Measurements from ENCODE around the gene TMSB10. TPM values are rescaled to one million over a fixed set of nuclear protein-coding genes. Genes with fewer than 3 reads are reported as not detected.
"Not testable (repeated sequence)": the region's sequence is repeated elsewhere in the genome, so short reads cannot be mapped to it uniquely, and the experiment has no call there.

TMSB10 gene
- total RNA-seq, 2 donors from 2014 or later = 1,429 to 1,736 TPM

GRCh38 chr2:84940831-84941412 is 35.5 kb downstream of the TMSB10 start:
- Mint-ChIP-seq H3K4me1 (peaks cover 25% of the 10 kb centered on the region), H3K27me3 (no peaks in the 10 kb centered on the region), H3K4me3 (no peak overlapping the region), H3K36me3 (ENCODE audit: low read depth) (no peaks in the 10 kb centered on the region), H3K27ac (peak overlapping the region; percentile 98)
- DNase-seq = no peak
- ATAC-seq = no peak
- no peaks in the 10 kb centered on the region for H3K9me3 ChIP-seq (ENCODE audit: control insufficient read depth, low read length, poor library complexity, severe bottlenecking)

GRCh38 chr2:84942166-84942565 is 36.7 kb downstream of the TMSB10 start:
- no peak for DNase-seq
- no peak overlapping the region for H3K4me3 Mint-ChIP-seq
- H3K9me3 ChIP-seq (ENCODE audit: control insufficient read depth, low read length, poor library complexity, severe bottlenecking) = no peaks in the 10 kb centered on the region
- no peak for ATAC-seq
- H3K27me3 Mint-ChIP-seq = no peaks in the 10 kb centered on the region
- no peaks in the 10 kb centered on the region for H3K36me3 Mint-ChIP-seq (ENCODE audit: low read depth)
- H3K4me1 Mint-ChIP-seq = peaks cover 34% of the 10 kb centered on the region
- no peak overlapping the region for H3K27ac Mint-ChIP-seq

- H3K27ac Mint-ChIP-seq = peak overlapping the region; percentile 82
- H3K36me3 Mint-ChIP-seq (ENCODE audit: low read depth) = no peaks in the 10 kb centered on the region
- no peaks in the 10 kb centered on the region for H3K27me3 Mint-ChIP-seq
- DNase-seq = no peak
- peaks cover 34% of the 10 kb centered on the region for H3K4me1 Mint-ChIP-seq
- H3K9me3 ChIP-seq (ENCODE audit: control insufficient read depth, low read length, poor library complexity, severe bottlenecking) = no peaks in the 10 kb centered on the region
- ATAC-seq = no peak
- peak overlapping the region; percentile 28 for H3K4me3 Mint-ChIP-seq
Measured at GRCh38 chr2:84942964-84943421, 37.5 kb downstream of the TMSB10 start.

GRCh38 chr2:84944295-84944909 is 38.9 kb downstream of the TMSB10 start:
- ATAC-seq (no peak), DNase-seq (no peak)
- Mint-ChIP-seq H3K4me3 (no peak overlapping the region), H3K27ac (peak overlapping the region; percentile 94), H3K36me3 (ENCODE audit: low read depth) (no peaks in the 10 kb centered on the region), H3K4me1 (peaks cover 30% of the 10 kb centered on the region), H3K27me3 (no peaks in the 10 kb centered on the region)
- no peaks in the 10 kb centered on the region for H3K9me3 ChIP-seq (ENCODE audit: control insufficient read depth, low read length, poor library complexity, severe bottlenecking)

GRCh38 chr2:84945838-84946203 is 40.4 kb downstream of the TMSB10 start:
- not testable (repeated sequence) for H3K27me3 Mint-ChIP-seq; H3K36me3 Mint-ChIP-seq (ENCODE audit: low read depth); DNase-seq; H3K9me3 ChIP-seq (ENCODE audit: control insufficient read depth, low read length, poor library complexity, severe bottlenecking); ATAC-seq
- peak overlapping the region; percentile 94 for H3K27ac Mint-ChIP-seq
- peaks cover 27% of the 10 kb centered on the region for H3K4me1 Mint-ChIP-seq
- peak overlapping the region; percentile 19 for H3K4me3 Mint-ChIP-seq

- H3K9me3 ChIP-seq (ENCODE audit: control insufficient read depth, low read length, poor library complexity, severe bottlenecking) = no peaks in the 10 kb centered on the region
- Mint-ChIP-seq H3K4me1 (peaks cover 27% of the 10 kb centered on the region), H3K4me3 (peak overlapping the region; percentile 87), H3K36me3 (ENCODE audit: low read depth) (no peaks in the 10 kb centered on the region), H3K27me3 (no peaks in the 10 kb centered on the region), H3K27ac (peak overlapping the region; percentile 94)
- ATAC-seq = peak; percentile 87
- peak in 1 of 3 donors; percentile 21 for DNase-seq
Measured at GRCh38 chr2:84946204-84947009, 41.0 kb downstream of the TMSB10 start.

- H3K4me3 Mint-ChIP-seq = peak overlapping the region; percentile 87
- DNase-seq (no peak), ATAC-seq (no peak)
- no peaks in the 10 kb centered on the region for H3K36me3 Mint-ChIP-seq (ENCODE audit: low read depth)
- peak overlapping the region; percentile 94 for H3K27ac Mint-ChIP-seq
- H3K4me1 Mint-ChIP-seq = peaks cover 27% of the 10 kb centered on the region
- no peaks in the 10 kb centered on the region for H3K27me3 Mint-ChIP-seq
- no peaks in the 10 kb centered on the region for H3K9me3 ChIP-seq (ENCODE audit: control insufficient read depth, low read length, poor library complexity, severe bottlenecking)
Measured at GRCh38 chr2:84947010-84947593, 41.6 kb downstream of the TMSB10 start.

- H3K4me1 Mint-ChIP-seq = peaks cover 11% of the 10 kb centered on the region
- no peak overlapping the region for H3K27ac Mint-ChIP-seq
- peaks cover 2% of the 10 kb centered on the region for H3K36me3 Mint-ChIP-seq (ENCODE audit: low read depth)
- DNase-seq = no peak
- no peaks in the 10 kb centered on the region for H3K27me3 Mint-ChIP-seq
- H3K9me3 ChIP-seq (ENCODE audit: control insufficient read depth, low read length, poor library complexity, severe bottlenecking) = no peaks in the 10 kb centered on the region
- ATAC-seq = no peak
- no peak overlapping the region for H3K4me3 Mint-ChIP-seq
Measured at GRCh38 chr2:84953535-84953934, 48.1 kb downstream of the TMSB10 start.

GRCh38 chr2:84954329-84954728 is 48.9 kb downstream of the TMSB10 start:
- Mint-ChIP-seq H3K4me1 (peaks cover 12% of the 10 kb centered on the region), H3K27ac (no peak overlapping the region), H3K27me3 (no peaks in the 10 kb centered on the region), H3K36me3 (ENCODE audit: low read depth) (peaks cover 2% of the 10 kb centered on the region), H3K4me3 (no peak overlapping the region)
- no peak for DNase-seq
- no peak for ATAC-seq
- H3K9me3 ChIP-seq (ENCODE audit: control insufficient read depth, low read length, poor library complexity, severe bottlenecking) = no peaks in the 10 kb centered on the region

Other genes with a start within 250 kb of the TMSB10 start
- gene TRABD2A, start 24.6 kb upstream of the TMSB10 start, total RNA-seq = 10 to 100 TPM; 60.5 to 93.7 TPM
- 10 to 100 TPM; 63.6 to 80.6 TPM for gene KCMF1, start 65.5 kb downstream of the TMSB10 start, total RNA-seq
- under 1 TPM in 1 of 2 donors, not detected in 1; 0.12 TPM for gene TCF7L1, start 227.7 kb downstream of the TMSB10 start, total RNA-seq